Fibroblast of lung (primary cell): ENCODE measurements around the gene BTN2A1. TPM values are rescaled to one million over a fixed set of nuclear protein-coding genes. Genes with fewer than 3 reads are reported as not detected.

Source experiments
- DNase-seq, 2 donors: peaks; one replicate each; pipeline versions ENCODE4 v3.0.0 to v3.0.0-alpha.2; 2010; ENCODE audit warnings: low read depth in 2 of 2
- H2AFZ ChIP-seq: 2 replicates; pipeline ENCODE4 v1.5.1; 2012; ENCODE audit warnings: low read length, control low read depth, inconsistent platforms
- H3K27ac ChIP-seq: 2 replicates; pipeline ENCODE4 v1.5.1; 2011; ENCODE audit warnings: low read length, control low read depth; ENCODE audit not compliant: insufficient read depth
- H3K27me3 ChIP-seq: 2 replicates; pipeline ENCODE4 v1.5.1; 2011; ENCODE audit warnings: mild to moderate bottlenecking, low read length; ENCODE audit not compliant: control insufficient read depth, insufficient read depth
- H3K36me3 ChIP-seq: 2 replicates; pipeline ENCODE4 v1.5.1; 2011; ENCODE audit warnings: low read length; ENCODE audit not compliant: control insufficient read depth, insufficient read depth
- H3K4me1 ChIP-seq: 2 replicates; pipeline ENCODE4 v1.5.1; 2011; ENCODE audit warnings: low read length; ENCODE audit not compliant: control insufficient read depth, insufficient read depth; ENCODE audit errors: extremely low read depth
- H3K4me2 ChIP-seq: 2 replicates; pipeline ENCODE4 v1.5.1; 2011; ENCODE audit warnings: low read length, control low read depth; ENCODE audit not compliant: insufficient read depth; ENCODE audit errors: extremely low read depth
- H3K4me3 ChIP-seq, 4 experiments: fragments of 200-600 bp in 1 of 4; sonication (generic) in 1 of 4; replicated peaks in 1 of 4; 2 replicates each; pipeline ENCODE4 v1.5.1; 2011 to 2016; ENCODE audit warnings: low read length in 4 of 4, low read depth in 3 of 4, mild to moderate bottlenecking in 3 of 4, control low read depth in 2 of 4, inconsistent platforms in 1 of 4, mixed read lengths in 1 of 4; ENCODE audit not compliant: insufficient read depth in 1 of 4; ENCODE audit errors: control extremely low read depth in 1 of 4
- H3K79me2 ChIP-seq: 2 replicates; pipeline ENCODE4 v1.5.1; 2012; ENCODE audit warnings: mild to moderate bottlenecking, low read length, inconsistent platforms; ENCODE audit not compliant: control insufficient read depth, insufficient read depth
- H3K9ac ChIP-seq: 2 replicates; pipeline ENCODE4 v1.5.1; 2011; ENCODE audit warnings: mild to moderate bottlenecking, low read length, control low read depth; ENCODE audit not compliant: insufficient read depth
- H3K9me3 ChIP-seq: 2 replicates; pipeline ENCODE4 v1.5.1; 2012; ENCODE audit warnings: low read depth, low read length; ENCODE audit not compliant: control insufficient read depth, insufficient read depth
- H4K20me1 ChIP-seq: 2 replicates; pipeline ENCODE4 v1.5.1; 2011; ENCODE audit warnings: low read length; ENCODE audit not compliant: control insufficient read depth, insufficient read depth; ENCODE audit errors: extremely low read depth
- CTCF ChIP-seq, 2 donors: IDR thresholded peaks in 1 of 2; conservative IDR thresholded peaks in 1 of 2; 1 replicate in 1 of 2; 2 replicates in 1 of 2; pipeline ENCODE4 v1.5.1; 2011 to 2012; ENCODE audit warnings: low read length in 2 of 2, control low read depth in 1 of 2, inconsistent platforms in 1 of 2, low read depth in 1 of 2, mild to moderate bottlenecking in 1 of 2
- EZH2 ChIP-seq: IDR thresholded peaks from 2 replicates; pipeline ENCODE4 v1.5.1; 2012; ENCODE audit warnings: low read length, control low read depth, mild to moderate bottlenecking; ENCODE audit errors: missing control alignments
- polyA plus RNA-seq, 2 donors: library from polyadenylated mRNA; depleted of rRNA in 1 of 2; stranded (reverse) in 1 of 2; unstranded in 1 of 2; fragments of >200 nt; gene quantifications; 2 replicates each; pipeline ENCODE4 v1.2.1, GENCODE V29; 2011 to 2012; ENCODE audit warnings: missing spikeins in 1 of 2
- total RNA-seq: library from RNA; depleted of rRNA; stranded (reverse); fragments of >200 nt; gene quantifications from 2 replicates; pipeline ENCODE4 v1.2.1, GENCODE V29; 2014

Gene BTN2A1
- total and polyA plus RNA-seq, 2 donors (not counting 1 experiment from before 2014, with no cell fraction given), result 14.9 to 26.4 TPM

- no peak overlapping the region for H2AFZ ChIP-seq
- no peak overlapping the region for H3K9ac ChIP-seq
- no peaks in the 10 kb centered on the region for H3K9me3 ChIP-seq
- TF ChIP-seq CTCF (conservative IDR thresholded peaks at IDR 0.05 in 1 of 2, IDR thresholded peaks at IDR 0.05 in 1 of 2; ENCODE audit: low read depth in 1 of 2, low read length in 2 of 2) (no peak), EZH2 (no peak)
- H3K36me3 ChIP-seq, result peaks cover 41% of the 10 kb centered on the region
- H3K4me3 ChIP-seq, result no peak overlapping the region
- DNase-seq, result no peak
- no peak overlapping the region for H3K4me2 ChIP-seq
- H4K20me1 ChIP-seq, result no peaks in the 10 kb centered on the region
- H3K4me1 ChIP-seq, result peaks cover 2% of the 10 kb centered on the region
- no peaks in the 10 kb centered on the region for H3K27me3 ChIP-seq
- no peak overlapping the region for H3K27ac ChIP-seq
- H3K79me2 ChIP-seq, result peaks cover 23% of the 10 kb centered on the region
Observed at GRCh38 chr6:26464014-26464413, 6.3 kb downstream of the BTN2A1 start.

GRCh38 chr6:26464416-26465131 is 6.8 kb downstream of the BTN2A1 start:
- TF ChIP-seq CTCF (conservative IDR thresholded peaks at IDR 0.05 in 1 of 2, IDR thresholded peaks at IDR 0.05 in 1 of 2; ENCODE audit: low read depth in 1 of 2, low read length in 2 of 2), result no peak
- no peak for TF ChIP-seq EZH2
- no peak overlapping the region for H3K4me2 ChIP-seq
- H3K27ac ChIP-seq, result no peak overlapping the region
- no peaks in the 10 kb centered on the region for H3K9me3 ChIP-seq
- peaks cover 2% of the 10 kb centered on the region for H3K4me1 ChIP-seq
- H3K9ac ChIP-seq, result no peak overlapping the region
- no peak overlapping the region for H3K4me3 ChIP-seq
- no peak for DNase-seq
- H3K27me3 ChIP-seq, result no peaks in the 10 kb centered on the region
- peaks cover 37% of the 10 kb centered on the region for H3K36me3 ChIP-seq
- H4K20me1 ChIP-seq, result no peaks in the 10 kb centered on the region
- peaks cover 18% of the 10 kb centered on the region for H3K79me2 ChIP-seq
- no peak overlapping the region for H2AFZ ChIP-seq

- Histone ChIP-seq H3K9ac (no peak overlapping the region), H3K9me3 (no peaks in the 10 kb centered on the region), H3K27me3 (no peaks in the 10 kb centered on the region), H3K4me3 (no peak overlapping the region), H3K79me2 (peaks cover 7% of the 10 kb centered on the region), H3K4me1 (peaks cover 2% of the 10 kb centered on the region), H2AFZ (no peak overlapping the region), H3K36me3 (peaks cover 36% of the 10 kb centered on the region), H3K27ac (no peak overlapping the region), H3K4me2 (no peak overlapping the region), H4K20me1 (no peaks in the 10 kb centered on the region)
- TF ChIP-seq EZH2, result no peak
- TF ChIP-seq CTCF (conservative IDR thresholded peaks at IDR 0.05 in 1 of 2, IDR thresholded peaks at IDR 0.05 in 1 of 2; ENCODE audit: low read depth in 1 of 2, low read length in 2 of 2), result no peak
- DNase-seq, result no peak
Observed at GRCh38 chr6:26465776-26466175, 8.0 kb downstream of the BTN2A1 start.
